ENCODE measurements around the gene DHCR7. TPM values are rescaled to one million over a fixed set of nuclear protein-coding genes. Genes with fewer than 3 reads are reported as not detected.

Gene DHCR7
- polyA plus RNA-seq, 1 of the 3 experiments (the other 2 are of a cell fraction) = 21.4 TPM

DNA sequence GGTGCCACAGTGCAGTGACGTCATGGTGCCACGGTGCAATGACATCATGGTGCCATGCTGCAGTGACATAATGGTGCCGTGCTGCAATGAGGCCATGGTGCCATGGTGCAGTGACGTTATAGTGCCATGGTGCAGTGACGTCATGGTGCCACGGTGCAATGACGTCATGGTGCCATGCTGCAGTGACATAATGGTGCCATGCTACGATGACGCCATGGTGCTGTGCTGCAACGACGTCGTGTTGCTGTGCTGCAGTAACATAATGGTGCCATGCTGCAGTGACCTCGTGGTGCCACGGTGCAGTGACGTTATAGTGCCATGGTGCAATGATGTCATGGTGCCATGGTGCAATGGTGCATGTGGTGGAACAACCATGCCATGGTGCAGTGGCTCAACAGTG, 45.3 kb downstream of the DHCR7 start:
- H3K4me2 ChIP-seq = no peak overlapping the region
- H3F3A ChIP-seq (replicated peaks; ENCODE audit: insufficient read depth) = no peaks in the 10 kb centered on the region
- 33% methylated on average over 15 of the region's 15 CpGs for WGBS (ENCODE audit: low lambda C conversion rate)
- no peak overlapping the region for H3K27ac ChIP-seq (ENCODE audit: low read depth in 2 of 2, low read length in 1 of 2)
- H3K4me1 ChIP-seq (ENCODE audit: control insufficient read depth in 1 of 2, insufficient read depth in 2 of 2, low read depth in 1 of 2, low read length in 1 of 2) = no peaks in the 10 kb centered on the region; a peak in 1 of 4 replicates
- no peaks in the 10 kb centered on the region for H3K27me3 ChIP-seq (ENCODE audit: insufficient read depth)
- ChIA-PET POLR2A (no interaction called here), CTCF (no interaction called here)
- no peaks in the 10 kb centered on the region for H3K36me3 ChIP-seq (replicated peaks in 1 of 2; ENCODE audit: control insufficient read depth in 1 of 2, insufficient read depth in 2 of 2, low read length in 1 of 2)
- no peak overlapping the region for H2AFZ ChIP-seq (ENCODE audit: low read depth)
- TF ChIP-seq EP300 (IDR thresholded peaks at IDR 0.05; ENCODE audit: borderline replicate concordance in 1 of 2, low read depth in 1 of 2, low read length in 1 of 2) = no peak
- TF ChIP-seq, protein P1, sequence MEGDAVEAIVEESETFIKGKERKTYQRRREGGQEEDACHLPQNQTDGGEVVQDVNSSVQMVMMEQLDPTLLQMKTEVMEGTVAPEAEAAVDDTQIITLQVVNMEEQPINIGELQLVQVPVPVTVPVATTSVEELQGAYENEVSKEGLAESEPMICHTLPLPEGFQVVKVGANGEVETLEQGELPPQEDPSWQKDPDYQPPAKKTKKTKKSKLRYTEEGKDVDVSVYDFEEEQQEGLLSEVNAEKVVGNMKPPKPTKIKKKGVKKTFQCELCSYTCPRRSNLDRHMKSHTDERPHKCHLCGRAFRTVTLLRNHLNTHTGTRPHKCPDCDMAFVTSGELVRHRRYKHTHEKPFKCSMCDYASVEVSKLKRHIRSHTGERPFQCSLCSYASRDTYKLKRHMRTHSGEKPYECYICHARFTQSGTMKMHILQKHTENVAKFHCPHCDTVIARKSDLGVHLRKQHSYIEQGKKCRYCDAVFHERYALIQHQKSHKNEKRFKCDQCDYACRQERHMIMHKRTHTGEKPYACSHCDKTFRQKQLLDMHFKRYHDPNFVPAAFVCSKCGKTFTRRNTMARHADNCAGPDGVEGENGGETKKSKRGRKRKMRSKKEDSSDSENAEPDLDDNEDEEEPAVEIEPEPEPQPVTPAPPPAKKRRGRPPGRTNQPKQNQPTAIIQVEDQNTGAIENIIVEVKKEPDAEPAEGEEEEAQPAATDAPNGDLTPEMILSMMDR (IDR thresholded peaks at IDR 0.05) = no peak
- no peak for TF ChIP-seq FOXM1 (IDR thresholded peaks at IDR 0.05; ENCODE audit: low read depth)
- TF ChIP-seq NFIC (IDR thresholded peaks at IDR 0.05; ENCODE audit: borderline replicate concordance) = no peak
- TF ChIP-seq, protein P2, sequence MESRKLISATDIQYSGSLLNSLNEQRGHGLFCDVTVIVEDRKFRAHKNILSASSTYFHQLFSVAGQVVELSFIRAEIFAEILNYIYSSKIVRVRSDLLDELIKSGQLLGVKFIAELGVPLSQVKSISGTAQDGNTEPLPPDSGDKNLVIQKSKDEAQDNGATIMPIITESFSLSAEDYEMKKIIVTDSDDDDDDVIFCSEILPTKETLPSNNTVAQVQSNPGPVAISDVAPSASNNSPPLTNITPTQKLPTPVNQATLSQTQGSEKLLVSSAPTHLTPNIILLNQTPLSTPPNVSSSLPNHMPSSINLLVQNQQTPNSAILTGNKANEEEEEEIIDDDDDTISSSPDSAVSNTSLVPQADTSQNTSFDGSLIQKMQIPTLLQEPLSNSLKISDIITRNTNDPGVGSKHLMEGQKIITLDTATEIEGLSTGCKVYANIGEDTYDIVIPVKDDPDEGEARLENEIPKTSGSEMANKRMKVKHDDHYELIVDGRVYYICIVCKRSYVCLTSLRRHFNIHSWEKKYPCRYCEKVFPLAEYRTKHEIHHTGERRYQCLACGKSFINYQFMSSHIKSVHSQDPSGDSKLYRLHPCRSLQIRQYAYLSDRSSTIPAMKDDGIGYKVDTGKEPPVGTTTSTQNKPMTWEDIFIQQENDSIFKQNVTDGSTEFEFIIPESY (IDR thresholded peaks at IDR 0.05; ENCODE audit: borderline replicate concordance, low read depth) = no peak
- TF ChIP-seq NRF1 (IDR thresholded peaks at IDR 0.05; ENCODE audit: low read depth, low read length) = no peak
- no peak for TF ChIP-seq RFX5 (IDR thresholded peaks at IDR 0.05; ENCODE audit: low read length)
- TF ChIP-seq, protein P3, sequence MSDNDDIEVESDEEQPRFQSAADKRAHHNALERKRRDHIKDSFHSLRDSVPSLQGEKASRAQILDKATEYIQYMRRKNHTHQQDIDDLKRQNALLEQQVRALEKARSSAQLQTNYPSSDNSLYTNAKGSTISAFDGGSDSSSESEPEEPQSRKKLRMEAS (IDR thresholded peaks at IDR 0.05; ENCODE audit: low read depth) = no peak
- TF ChIP-seq SIN3A (IDR thresholded peaks at IDR 0.05; ENCODE audit: borderline replicate concordance, low read depth, low read length) = no peak
- H3K9me3 ChIP-seq = no peaks in the 10 kb centered on the region
- H3K9me2 ChIP-seq = no peaks in the 10 kb centered on the region
- H3K79me2 ChIP-seq (ENCODE audit: insufficient read depth) = no peaks in the 10 kb centered on the region
- no peak for DNase-seq
- H3K4me3 ChIP-seq (ENCODE audit: low read depth in 2 of 2, low read length in 1 of 2) = no peak overlapping the region
- H4K20me1 ChIP-seq (ENCODE audit: insufficient read depth) = no peaks in the 10 kb centered on the region
- no peak overlapping the region for H3K9ac ChIP-seq

DNA sequence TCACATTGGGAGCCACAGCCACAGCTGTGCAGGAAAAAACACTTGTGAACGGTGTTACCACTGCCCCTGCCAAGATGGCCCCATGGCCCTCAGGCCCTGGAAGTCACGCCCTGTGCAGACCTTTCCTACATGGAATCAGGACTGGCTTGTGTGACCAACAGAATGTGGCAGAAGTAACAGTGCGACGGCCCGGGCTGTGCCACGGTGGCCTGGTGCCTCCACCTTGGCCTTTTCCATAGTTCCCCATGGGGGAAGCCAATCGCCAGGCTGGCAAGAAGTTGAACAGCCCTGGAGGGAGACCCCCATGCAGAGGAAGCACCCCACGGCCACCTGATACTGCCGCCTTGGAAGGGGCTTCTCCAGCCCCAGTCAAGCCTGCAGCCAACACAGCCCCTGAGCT, 48.0 kb downstream of the DHCR7 start:
- H3K4me3 ChIP-seq (ENCODE audit: low read depth in 2 of 2, low read length in 1 of 2) = no peak overlapping the region
- ChIA-PET POLR2A (no interaction called here), CTCF (no interaction called here)
- no peaks in the 10 kb centered on the region for H3K9me3 ChIP-seq
- no peak for DNase-seq
- H3K9ac ChIP-seq = no peak overlapping the region
- H3K4me2 ChIP-seq = no peak overlapping the region
- H3K4me1 ChIP-seq (ENCODE audit: control insufficient read depth in 1 of 2, insufficient read depth in 2 of 2, low read depth in 1 of 2, low read length in 1 of 2) = no peaks in the 10 kb centered on the region
- H3K79me2 ChIP-seq (ENCODE audit: insufficient read depth) = no peaks in the 10 kb centered on the region
- no peaks in the 10 kb centered on the region for H3K27me3 ChIP-seq (ENCODE audit: insufficient read depth)
- no peaks in the 10 kb centered on the region for H3F3A ChIP-seq (replicated peaks; ENCODE audit: insufficient read depth)
- H3K36me3 ChIP-seq (replicated peaks in 1 of 2; ENCODE audit: control insufficient read depth in 1 of 2, insufficient read depth in 2 of 2, low read length in 1 of 2) = no peaks in the 10 kb centered on the region
- no peaks in the 10 kb centered on the region for H3K9me2 ChIP-seq
- 33% methylated on average over 3 of the region's 9 CpGs for WGBS (ENCODE audit: low lambda C conversion rate)
- H4K20me1 ChIP-seq (ENCODE audit: insufficient read depth) = no peaks in the 10 kb centered on the region
- no peak overlapping the region for H3K27ac ChIP-seq (ENCODE audit: low read depth in 2 of 2, low read length in 1 of 2)
- H2AFZ ChIP-seq (ENCODE audit: low read depth) = no peak overlapping the region
- TF ChIP-seq, protein P4, sequence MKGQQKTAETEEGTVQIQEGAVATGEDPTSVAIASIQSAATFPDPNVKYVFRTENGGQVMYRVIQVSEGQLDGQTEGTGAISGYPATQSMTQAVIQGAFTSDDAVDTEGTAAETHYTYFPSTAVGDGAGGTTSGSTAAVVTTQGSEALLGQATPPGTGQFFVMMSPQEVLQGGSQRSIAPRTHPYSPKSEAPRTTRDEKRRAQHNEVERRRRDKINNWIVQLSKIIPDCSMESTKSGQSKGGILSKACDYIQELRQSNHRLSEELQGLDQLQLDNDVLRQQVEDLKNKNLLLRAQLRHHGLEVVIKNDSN (IDR thresholded peaks at IDR 0.05; ENCODE audit: borderline replicate concordance, low read depth) = no peak
- TF ChIP-seq, protein P3 (IDR thresholded peaks at IDR 0.05; ENCODE audit: low read depth) = no peak
- TF ChIP-seq, protein P5, sequence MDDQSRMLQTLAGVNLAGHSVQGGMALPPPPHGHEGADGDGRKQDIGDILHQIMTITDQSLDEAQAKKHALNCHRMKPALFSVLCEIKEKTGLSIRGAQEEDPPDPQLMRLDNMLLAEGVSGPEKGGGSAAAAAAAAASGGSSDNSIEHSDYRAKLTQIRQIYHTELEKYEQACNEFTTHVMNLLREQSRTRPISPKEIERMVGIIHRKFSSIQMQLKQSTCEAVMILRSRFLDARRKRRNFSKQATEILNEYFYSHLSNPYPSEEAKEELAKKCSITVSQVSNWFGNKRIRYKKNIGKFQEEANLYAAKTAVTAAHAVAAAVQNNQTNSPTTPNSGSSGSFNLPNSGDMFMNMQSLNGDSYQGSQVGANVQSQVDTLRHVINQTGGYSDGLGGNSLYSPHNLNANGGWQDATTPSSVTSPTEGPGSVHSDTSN (IDR thresholded peaks at IDR 0.05) = no peak
- TF ChIP-seq, protein P2 (IDR thresholded peaks at IDR 0.05; ENCODE audit: borderline replicate concordance, low read depth) = no peak
- TF ChIP-seq EZH2phosphoT487 (IDR thresholded peaks at IDR 0.05; ENCODE audit: borderline replicate concordance, low read depth) (no peak), FOSL2 (IDR thresholded peaks at IDR 0.05; ENCODE audit: borderline replicate concordance, low read depth) (no peak), RXRA (IDR thresholded peaks at IDR 0.05; ENCODE audit: borderline replicate concordance, low read depth) (no peak), MXI1 (IDR thresholded peaks at IDR 0.05; ENCODE audit: low read depth, low read length) (no peak), SMC3 (IDR thresholded peaks at IDR 0.05; ENCODE audit: low read depth, low read length) (no peak)
- TF ChIP-seq, protein P1 (IDR thresholded peaks at IDR 0.05) = no peak
